Breast epithelium (tissue), 4 donors: ENCODE results near the gene TYRP1. TPM values are rescaled to one million over a fixed set of nuclear protein-coding genes. Genes with fewer than 3 reads are reported as not detected.
"Not testable (repeated sequence)": the region's sequence is repeated elsewhere in the genome, so short reads cannot be mapped to it uniquely, and the experiment has no call there.

Experiments
- DNase-seq, 2 donors: peaks; one replicate each; pipeline ENCODE4 v3.0.0-alpha.2; 2019; ENCODE audit warnings: low spot score in 2 of 2
- H3K27ac ChIP-seq, 2 donors: fragments of 200-600 bp; sonication (generic) in 1 of 2; one replicate each; pipeline ENCODE4 v1.5.1; 2016 to 2019; ENCODE audit warnings: mild to moderate bottlenecking in 1 of 2
- H3K27me3 ChIP-seq, 2 donors: fragments of 200-600 bp; sonication (generic) in 1 of 2; one replicate each; pipeline versions ENCODE4 v1.5.1 to v1.6.0; 2017 to 2019; ENCODE audit warnings: control low read depth in 1 of 2, mild to moderate bottlenecking in 1 of 2
- H3K36me3 ChIP-seq: fragments of 200-600 bp; one replicate; pipeline ENCODE4 v1.5.1; 2019
- H3K4me1 ChIP-seq, 2 donors: fragments of 200-600 bp; sonication (generic); one replicate each; pipeline ENCODE4 v1.5.1; 2016 to 2019; ENCODE audit warnings: control low read depth in 1 of 2
- H3K4me3 ChIP-seq, 3 donors: fragments of 200-600 bp; sonication (generic); 1 replicate in 2 of 3; 2 replicates in 1 of 3; pipeline ENCODE4 v1.5.1; 2016 to 2019; ENCODE audit warnings: mild to moderate bottlenecking in 3 of 3, moderate library complexity in 2 of 3
- H3K9me3 ChIP-seq, 2 donors: fragments of 200-600 bp; sonication (generic) in 1 of 2; one replicate each; pipeline ENCODE4 v1.5.1; 2016 to 2019; ENCODE audit warnings: control low read depth in 1 of 2
- CTCF ChIP-seq, 3 donors: fragments of 450-650 bp; IDR thresholded peaks; one replicate each; pipeline ENCODE4 v1.5.1; 2016 to 2017; ENCODE audit warnings: antibody characterized with exemption in 3 of 3, mild to moderate bottlenecking in 3 of 3, moderate library complexity in 3 of 3
- POLR2A ChIP-seq: fragments of 450-650 bp; IDR thresholded peaks from one replicate; pipeline ENCODE4 v1.6.1; 2016; ENCODE audit warnings: antibody characterized with exemption, mild to moderate bottlenecking, moderate library complexity
- POLR2AphosphoS5 ChIP-seq, 3 donors: sonication (generic); formaldehyde crosslinking; IDR thresholded peaks; one replicate each; pipeline ENCODE4 v1.6.1; 2017; ENCODE audit warnings: antibody characterized with exemption in 3 of 3
- intact Hi-C: fragments of 100-400 bp; cut with DNase I; formaldehyde crosslinking; loops from one replicate; pipeline ENCODE4 v1.15.1; 2023; ENCODE audit warnings: low total_unique reads
- total RNA-seq, 3 donors: library from RNA; depleted of rRNA; stranded (reverse); fragments of >200 nt; gene quantifications; one replicate each; pipeline ENCODE4 v1.1.0, GENCODE V29; 2016

Gene TYRP1
- total RNA-seq, 3 donors from 2014 or later, result not detected

GRCh38 chr9:12666813-12667212 is 26.4 kb upstream of the TYRP1 start:
- no peak for DNase-seq
- no peak overlapping the region for H3K4me3 ChIP-seq
- intact Hi-C loops, result no loop called here
- TF ChIP-seq CTCF (IDR thresholded peaks at IDR 0.05) (no peak), POLR2A (no peak), POLR2AphosphoS5 (IDR thresholded peaks at IDR 0.05) (no peak)
- no peaks in the 10 kb centered on the region for H3K9me3 ChIP-seq
- no peak overlapping the region for H3K27ac ChIP-seq
- no peaks in the 10 kb centered on the region for H3K36me3 ChIP-seq
- no peaks in the 10 kb centered on the region for H3K27me3 ChIP-seq
- no peaks in the 10 kb centered on the region for H3K4me1 ChIP-seq

DNA sequence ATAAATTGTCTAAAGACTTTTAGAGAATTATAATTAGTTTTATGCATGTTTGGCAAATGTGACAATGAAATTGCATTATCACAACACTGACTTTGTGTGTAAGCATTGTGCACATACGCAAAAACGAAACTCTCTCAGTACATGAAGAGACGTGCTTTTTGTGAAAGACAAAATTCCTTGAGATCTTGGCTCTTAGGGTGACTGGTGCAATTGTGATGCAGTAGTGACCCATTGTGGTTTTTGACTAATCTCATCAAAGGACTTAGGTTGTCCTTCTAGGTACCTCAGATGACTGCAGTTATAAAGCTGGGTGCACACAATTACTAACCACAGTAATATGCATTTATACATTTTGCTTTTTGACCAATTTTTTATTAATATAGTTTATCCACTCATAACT is 25.3 kb upstream of the TYRP1 start:
- DNase-seq, result no peak
- no peaks in the 10 kb centered on the region for H3K36me3 ChIP-seq
- intact Hi-C loops, result no loop called here
- TF ChIP-seq POLR2A (no peak), POLR2AphosphoS5 (IDR thresholded peaks at IDR 0.05) (no peak), CTCF (IDR thresholded peaks at IDR 0.05) (no peak)
- H3K4me1 ChIP-seq, result no peaks in the 10 kb centered on the region
- H3K27ac ChIP-seq, result no peak overlapping the region
- H3K27me3 ChIP-seq, result no peaks in the 10 kb centered on the region
- H3K4me3 ChIP-seq, result no peak overlapping the region
- H3K9me3 ChIP-seq, result no peaks in the 10 kb centered on the region

GRCh38 chr9:12670006-12670405 is 23.2 kb upstream of the TYRP1 start:
- no peaks in the 10 kb centered on the region for H3K36me3 ChIP-seq
- no peaks in the 10 kb centered on the region for H3K27me3 ChIP-seq
- DNase-seq, result no peak
- H3K27ac ChIP-seq, result no peak overlapping the region
- H3K4me1 ChIP-seq, result no peaks in the 10 kb centered on the region
- TF ChIP-seq POLR2AphosphoS5 (IDR thresholded peaks at IDR 0.05), result no peak
- TF ChIP-seq POLR2A, result no peak
- no peak for TF ChIP-seq CTCF (IDR thresholded peaks at IDR 0.05)
- no peaks in the 10 kb centered on the region for H3K9me3 ChIP-seq
- no peak overlapping the region for H3K4me3 ChIP-seq
- intact Hi-C loops, result no loop called here

DNA sequence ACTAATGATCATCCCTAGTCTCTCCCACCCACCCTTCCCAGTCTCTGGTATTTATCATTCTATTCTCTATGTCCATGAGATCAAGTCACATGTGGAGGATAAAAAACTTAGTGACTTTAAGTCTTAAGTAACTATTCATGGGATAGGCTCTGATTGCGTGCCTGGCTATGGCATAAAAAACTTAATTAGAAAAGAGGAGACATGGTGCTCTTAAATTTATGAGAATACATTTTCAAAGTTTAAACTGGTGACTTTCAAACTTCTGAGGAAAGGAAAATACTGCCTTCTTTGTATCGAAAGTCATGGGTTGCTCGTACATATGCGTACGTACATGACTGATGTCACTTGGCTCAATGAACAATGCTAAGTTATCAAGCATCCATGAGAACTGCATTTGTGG is 18.2 kb upstream of the TYRP1 start:
- no peak for DNase-seq
- Histone ChIP-seq H3K4me1 (no peaks in the 10 kb centered on the region), H3K27me3 (no peaks in the 10 kb centered on the region), H3K9me3 (no peaks in the 10 kb centered on the region), H3K36me3 (no peaks in the 10 kb centered on the region), H3K4me3 (no peak overlapping the region), H3K27ac (no peak overlapping the region)
- TF ChIP-seq POLR2AphosphoS5 (IDR thresholded peaks at IDR 0.05) (no peak), POLR2A (no peak), CTCF (IDR thresholded peaks at IDR 0.05) (no peak)
- intact Hi-C loops, result no loop called here

GRCh38 chr9:12677462-12678126 is 15.6 kb upstream of the TYRP1 start:
- H3K27ac ChIP-seq, DNase-seq, H3K36me3 ChIP-seq, H3K4me1 ChIP-seq, H3K27me3 ChIP-seq, H3K4me3 ChIP-seq, intact Hi-C loops, H3K9me3 ChIP-seq: not testable (repeated sequence)

DNA sequence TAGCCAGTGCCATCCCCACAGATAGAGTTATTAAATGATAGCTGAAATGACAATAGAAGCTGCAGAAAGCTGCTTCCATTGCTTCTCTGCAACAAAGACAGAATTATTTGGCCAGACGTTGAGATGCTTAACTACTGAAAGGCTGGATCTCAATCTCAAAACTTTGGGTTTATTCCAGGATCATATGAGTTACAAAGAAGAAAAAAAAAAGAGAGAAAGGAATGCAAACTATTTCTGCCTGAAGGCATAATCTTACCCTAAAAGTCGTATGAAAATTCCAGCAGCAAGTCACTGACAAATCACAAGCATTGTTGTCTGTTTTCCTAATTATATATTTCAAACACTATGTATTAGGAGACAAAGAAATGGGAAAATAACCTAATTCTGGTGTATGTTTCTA is 12.8 kb upstream of the TYRP1 start:
- H3K9me3 ChIP-seq, result no peaks in the 10 kb centered on the region
- no peak for DNase-seq
- TF ChIP-seq POLR2AphosphoS5 (IDR thresholded peaks at IDR 0.05), result no peak
- no peak for TF ChIP-seq CTCF (IDR thresholded peaks at IDR 0.05)
- TF ChIP-seq POLR2A, result no peak
- H3K27ac ChIP-seq, result no peak overlapping the region
- H3K27me3 ChIP-seq, result no peaks in the 10 kb centered on the region
- intact Hi-C loops, result no loop called here
- H3K4me3 ChIP-seq, result no peak overlapping the region
- no peaks in the 10 kb centered on the region for H3K36me3 ChIP-seq
- no peaks in the 10 kb centered on the region for H3K4me1 ChIP-seq
